Smooth muscle cell (in vitro differentiated cells): ENCODE measurements around the gene PIEZO2. TPM values are rescaled to one million over a fixed set of nuclear protein-coding genes. Genes with fewer than 3 reads are reported as not detected.
A peak's percentile ranks its signal among the peaks of the same experiment; 100 is the strongest.

Experiments used
- DNase-seq: peaks from one replicate; lab custom pipeline; 2025; ENCODE audit not compliant: unreplicated experiment; lab: John Stamatoyannopoulos, UW
- H2AFZ ChIP-seq: fragments of 200-600 bp; sonication (generic); 2 replicates; pipeline ENCODE4 v1.6.0; 2016; ENCODE audit warnings: antibody characterized with exemption, low read depth, mild to moderate bottlenecking
- H3F3A ChIP-seq: fragments of 200-600 bp; sonication (generic); 2 replicates; pipeline ENCODE4 v1.6.0; 2017; ENCODE audit warnings: antibody characterized with exemption, low read depth
- H3K27ac ChIP-seq: fragments of 200-600 bp; sonication (generic); 2 replicates; pipeline ENCODE4 v1.5.1; 2016; ENCODE audit warnings: low read depth, mild to moderate bottlenecking
- H3K27me3 ChIP-seq: fragments of 200-600 bp; sonication (generic); 2 replicates; pipeline ENCODE4 v1.6.1; 2016; ENCODE audit warnings: low read depth, mild to moderate bottlenecking
- H3K36me3 ChIP-seq: fragments of 200-600 bp; sonication (generic); 2 replicates; pipeline ENCODE4 v1.5.1; 2016; ENCODE audit warnings: low read depth
- H3K4me1 ChIP-seq: fragments of 200-600 bp; sonication (generic); 2 replicates; pipeline ENCODE4 v1.5.1; 2016; ENCODE audit warnings: low read depth
- H3K4me2 ChIP-seq: fragments of 200-600 bp; sonication (generic); 2 replicates; pipeline ENCODE4 v1.6.0; 2016; ENCODE audit warnings: mild to moderate bottlenecking
- H3K4me3 ChIP-seq: fragments of 200-600 bp; sonication (generic); 2 replicates; pipeline ENCODE4 v1.5.1; 2016; ENCODE audit warnings: mild to moderate bottlenecking
- H3K79me2 ChIP-seq: fragments of 200-600 bp; sonication (generic); 2 replicates; pipeline ENCODE4 v1.6.0; 2016; ENCODE audit warnings: low read depth, mild to moderate bottlenecking
- H3K9ac ChIP-seq: fragments of 200-600 bp; sonication (generic); 2 replicates; pipeline ENCODE4 v1.6.0; 2016; ENCODE audit warnings: low read depth
- H3K9me3 ChIP-seq: fragments of 200-600 bp; sonication (generic); replicated peaks from 2 replicates; pipeline ENCODE4 v1.5.1; 2016; ENCODE audit warnings: low read depth
- H4K20me1 ChIP-seq: fragments of 200-600 bp; sonication (generic); 2 replicates; pipeline ENCODE4 v1.6.0; 2016; ENCODE audit warnings: low read depth
- WGBS: methylation state at CpG from one replicate; pipeline ENCODE4 v1.1.7; 2016; ENCODE audit warnings: low lambda C conversion rate; 5-methylcytosine and 5-hydroxymethylcytosine counted together
- polyA plus RNA-seq: library from polyadenylated mRNA; unstranded; fragments of >200 nt; fragmentation: Nextera tagmentation; extraction: Ambion mirVana; gene quantifications from 2 replicates; pipeline ENCODE4 v1.2.1, GENCODE V29; 2016
- total RNA-seq: library from RNA; depleted of rRNA; stranded (reverse); fragments of >200 nt; gene quantifications from 2 replicates; pipeline ENCODE4 v1.2.3, GENCODE V29; 2014
- TF ChIP-seq, protein P1 (sequence below): fragments of 200-600 bp; sonication (generic); IDR thresholded peaks from 2 replicates; pipeline ENCODE4 v1.5.1; 2017; ENCODE audit warnings: borderline replicate concordance, mild to moderate bottlenecking, antibody characterized with exemption; ENCODE audit not compliant: insufficient read depth, poor library complexity, severe bottlenecking

Gene PIEZO2
- total and polyA plus RNA-seq, 2 experiments from 2014 or later: 1.3 to 4.7 TPM

DNA sequence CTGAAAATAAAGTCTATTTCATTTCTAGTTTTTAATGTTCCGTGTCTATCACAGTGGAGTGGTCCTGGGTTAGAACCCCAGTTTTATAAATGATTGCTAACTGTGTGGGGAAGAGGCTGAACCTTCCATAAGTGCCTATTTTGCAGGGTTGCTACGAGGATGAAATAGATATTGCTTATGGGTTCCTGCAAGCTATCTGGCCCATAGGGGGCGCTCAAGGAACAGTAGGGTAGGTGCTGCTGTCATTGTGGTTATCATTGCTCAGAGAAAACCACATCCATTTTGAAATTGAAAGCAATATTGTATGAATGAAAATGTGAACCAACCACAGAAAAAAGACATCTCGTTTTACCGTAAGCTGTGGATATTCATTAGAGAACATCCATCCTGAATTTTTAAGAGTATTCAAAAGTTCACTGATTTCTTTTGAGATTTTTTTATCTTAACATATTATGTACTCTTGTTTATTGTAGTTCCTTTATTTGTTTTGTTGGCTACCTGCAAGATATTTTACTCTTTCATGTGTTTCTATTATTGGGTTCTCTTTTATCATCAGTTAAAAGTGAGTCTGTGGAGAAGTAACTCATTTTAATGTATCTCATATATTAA is 362.0 kb downstream of the PIEZO2 start:
- Histone ChIP-seq H4K20me1 (no peaks in the 10 kb centered on the region), H2AFZ (no peak overlapping the region), H3K4me3 (no peak overlapping the region), H3K36me3 (no peaks in the 10 kb centered on the region), H3K27me3 (no peaks in the 10 kb centered on the region), H3K9ac (no peak overlapping the region), H3K4me1 (no peaks in the 10 kb centered on the region), H3K9me3 (no peaks in the 10 kb centered on the region), H3K4me2 (no peak overlapping the region), H3K27ac (no peak overlapping the region), H3K79me2 (no peaks in the 10 kb centered on the region), H3F3A (no peaks in the 10 kb centered on the region)
- DNase-seq: peak; percentile 22
- 25% methylated on average over 5 of the region's 5 CpGs for WGBS
- TF ChIP-seq, protein P1, sequence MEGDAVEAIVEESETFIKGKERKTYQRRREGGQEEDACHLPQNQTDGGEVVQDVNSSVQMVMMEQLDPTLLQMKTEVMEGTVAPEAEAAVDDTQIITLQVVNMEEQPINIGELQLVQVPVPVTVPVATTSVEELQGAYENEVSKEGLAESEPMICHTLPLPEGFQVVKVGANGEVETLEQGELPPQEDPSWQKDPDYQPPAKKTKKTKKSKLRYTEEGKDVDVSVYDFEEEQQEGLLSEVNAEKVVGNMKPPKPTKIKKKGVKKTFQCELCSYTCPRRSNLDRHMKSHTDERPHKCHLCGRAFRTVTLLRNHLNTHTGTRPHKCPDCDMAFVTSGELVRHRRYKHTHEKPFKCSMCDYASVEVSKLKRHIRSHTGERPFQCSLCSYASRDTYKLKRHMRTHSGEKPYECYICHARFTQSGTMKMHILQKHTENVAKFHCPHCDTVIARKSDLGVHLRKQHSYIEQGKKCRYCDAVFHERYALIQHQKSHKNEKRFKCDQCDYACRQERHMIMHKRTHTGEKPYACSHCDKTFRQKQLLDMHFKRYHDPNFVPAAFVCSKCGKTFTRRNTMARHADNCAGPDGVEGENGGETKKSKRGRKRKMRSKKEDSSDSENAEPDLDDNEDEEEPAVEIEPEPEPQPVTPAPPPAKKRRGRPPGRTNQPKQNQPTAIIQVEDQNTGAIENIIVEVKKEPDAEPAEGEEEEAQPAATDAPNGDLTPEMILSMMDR: peak; percentile 88

DNA sequence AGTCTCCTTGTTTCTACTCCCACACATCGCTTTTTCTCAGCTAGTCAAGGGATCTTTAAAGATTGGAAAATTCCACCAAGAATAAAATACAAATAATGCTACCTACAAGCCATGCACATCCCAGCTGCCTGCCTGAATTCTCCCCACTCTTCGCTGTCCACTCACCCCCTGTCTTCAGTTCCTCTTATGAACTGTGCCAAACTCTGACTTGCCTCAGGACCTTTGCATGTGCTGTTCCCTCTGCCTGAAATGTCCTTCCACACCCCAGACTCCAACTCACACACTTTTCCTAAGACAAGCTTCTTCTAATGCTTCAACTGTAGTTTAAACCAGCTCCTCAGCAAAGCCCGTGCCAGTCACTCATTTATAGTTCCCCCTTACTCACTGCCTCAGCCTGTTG is 363.6 kb downstream of the PIEZO2 start:
- no peaks in the 10 kb centered on the region for H3K4me1 ChIP-seq
- H3K27me3 ChIP-seq: no peaks in the 10 kb centered on the region
- H3K9me3 ChIP-seq: no peaks in the 10 kb centered on the region
- no peak overlapping the region for H3K9ac ChIP-seq
- DNase-seq: no peak
- H3K27ac ChIP-seq: no peak overlapping the region
- no peaks in the 10 kb centered on the region for H4K20me1 ChIP-seq
- no peak overlapping the region for H2AFZ ChIP-seq
- no peaks in the 10 kb centered on the region for H3F3A ChIP-seq
- no peaks in the 10 kb centered on the region for H3K79me2 ChIP-seq
- no peak overlapping the region for H3K4me3 ChIP-seq
- 76% methylated on average over 3 of the region's 3 CpGs for WGBS
- TF ChIP-seq, protein P1: no peak
- no peaks in the 10 kb centered on the region for H3K36me3 ChIP-seq
- H3K4me2 ChIP-seq: no peak overlapping the region

DNA sequence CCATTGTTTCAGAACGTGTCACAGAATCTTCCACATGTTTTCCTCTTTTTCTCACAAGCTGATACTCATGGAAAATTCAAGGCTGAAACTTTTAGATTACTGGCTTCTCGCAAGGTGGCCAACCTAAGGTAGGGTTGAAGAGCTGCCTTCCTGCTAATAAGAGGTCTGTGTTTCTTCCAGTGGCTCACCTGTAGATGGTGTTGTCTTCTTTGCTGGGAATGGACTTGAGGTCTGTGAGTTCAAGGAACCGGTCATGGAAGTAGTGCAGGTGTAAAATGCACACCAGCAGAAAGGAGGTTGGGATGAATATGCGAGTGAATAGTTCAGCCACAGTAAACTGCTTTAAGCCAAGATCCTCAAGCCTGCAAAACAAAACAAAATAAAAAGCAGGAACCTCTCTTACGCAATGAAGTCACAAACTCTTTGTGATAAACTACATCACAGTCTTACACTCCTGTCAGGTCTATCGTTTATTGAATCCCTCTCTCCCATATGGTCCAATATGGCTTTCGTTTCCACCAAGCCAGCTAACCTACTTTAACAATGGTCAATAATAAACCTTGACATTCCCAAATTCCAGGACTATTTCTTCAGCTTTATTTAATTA is 364.7 kb downstream of the PIEZO2 start:
- no peaks in the 10 kb centered on the region for H3K27me3 ChIP-seq
- no peak overlapping the region for H3K27ac ChIP-seq
- TF ChIP-seq, protein P1: no peak
- no peaks in the 10 kb centered on the region for H3K9me3 ChIP-seq
- no peak overlapping the region for H3K9ac ChIP-seq
- no peaks in the 10 kb centered on the region for H3F3A ChIP-seq
- DNase-seq: no peak
- no peaks in the 10 kb centered on the region for H4K20me1 ChIP-seq
- H2AFZ ChIP-seq: no peak overlapping the region
- no peaks in the 10 kb centered on the region for H3K4me1 ChIP-seq
- 87% methylated on average over 7 of the region's 7 CpGs for WGBS
- no peaks in the 10 kb centered on the region for H3K79me2 ChIP-seq
- no peak overlapping the region for H3K4me2 ChIP-seq
- no peaks in the 10 kb centered on the region for H3K36me3 ChIP-seq
- H3K4me3 ChIP-seq: no peak overlapping the region

DNA sequence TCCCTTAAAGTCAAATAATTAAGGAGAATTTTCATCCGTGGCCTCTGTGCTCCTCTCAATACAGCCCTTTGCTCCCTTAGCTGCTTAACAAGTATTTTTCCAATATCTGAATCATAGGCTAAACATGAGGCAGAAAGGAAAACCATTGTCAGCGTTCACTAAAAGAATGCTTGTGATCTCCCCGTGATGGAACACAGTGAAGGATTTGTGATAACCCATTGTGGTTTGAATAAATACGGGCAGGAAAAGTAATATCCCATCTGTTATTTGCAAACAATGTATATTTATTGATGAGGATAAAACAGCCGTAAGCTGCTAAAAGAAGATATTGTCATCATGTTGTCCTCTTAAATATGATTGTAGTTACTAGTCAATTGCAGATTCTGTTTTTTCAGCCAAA is 365.4 kb downstream of the PIEZO2 start:
- Histone ChIP-seq H3K9ac (no peak overlapping the region), H3K27ac (no peak overlapping the region), H3K79me2 (no peaks in the 10 kb centered on the region), H3K4me1 (no peaks in the 10 kb centered on the region), H3K27me3 (no peaks in the 10 kb centered on the region), H3K4me2 (no peak overlapping the region), H3K9me3 (no peaks in the 10 kb centered on the region), H2AFZ (no peak overlapping the region), H4K20me1 (no peaks in the 10 kb centered on the region), H3F3A (no peaks in the 10 kb centered on the region), H3K36me3 (no peaks in the 10 kb centered on the region), H3K4me3 (no peak overlapping the region)
- TF ChIP-seq, protein P1: no peak
- 79% methylated on average over 5 of the region's 5 CpGs for WGBS
- DNase-seq: no peak
